Measurements from ENCODE around the gene RAP1GDS1. TPM values are rescaled to one million over a fixed set of nuclear protein-coding genes. Genes with fewer than 3 reads are reported as not detected.
A peak's percentile ranks its signal among the peaks of the same experiment; 100 is the strongest.

The RAP1GDS1 gene
- total and polyA plus RNA-seq, 2 of the 13 experiments (the other 11 are each of a cell fraction or from before 2014, with no cell fraction given) = 19.3 to 42.5 TPM

DNA sequence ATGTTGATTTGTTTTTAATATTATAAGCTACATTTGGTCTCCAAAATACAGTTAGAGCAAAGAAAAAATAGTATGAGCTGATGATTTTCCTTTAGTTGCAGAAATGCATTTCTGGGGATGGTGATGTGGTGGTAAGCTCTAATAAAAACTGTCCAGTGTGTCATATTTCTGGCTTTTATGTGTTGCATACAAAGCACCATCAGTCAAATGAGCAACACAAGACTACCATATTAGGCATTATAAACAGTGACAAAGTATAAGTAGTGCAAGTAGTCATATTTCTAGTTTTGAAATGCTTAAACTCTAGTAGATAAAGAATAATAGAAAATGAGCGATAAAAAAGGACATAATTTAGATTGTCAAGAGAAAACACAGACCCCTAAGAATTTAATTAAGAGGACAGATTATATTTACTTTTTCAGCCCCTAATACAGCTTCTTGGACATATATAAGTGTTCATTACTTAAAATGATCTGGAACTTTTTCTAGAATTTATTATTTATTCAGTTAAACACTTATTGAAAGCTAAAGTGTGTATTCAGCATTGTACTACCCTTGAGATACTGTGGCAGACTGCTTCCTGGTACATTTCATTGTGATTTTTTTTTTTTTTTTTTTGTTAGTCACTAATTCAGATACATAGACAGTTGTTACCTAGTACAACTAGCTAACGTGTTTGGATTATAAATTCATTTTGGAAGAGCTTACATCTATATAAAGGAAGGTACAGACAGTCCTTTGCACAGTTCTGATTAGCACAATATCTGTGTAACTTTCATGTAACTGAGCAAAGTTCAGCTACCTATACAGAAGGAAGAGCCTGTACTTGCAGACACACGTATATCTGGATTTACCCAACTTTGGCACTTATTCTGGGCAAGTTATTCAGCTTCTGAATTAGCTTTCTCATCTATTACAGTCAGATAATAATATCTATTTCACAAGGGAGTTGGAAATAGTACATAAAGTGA is 22.3 kb downstream of the RAP1GDS1 start:
- CTCF ChIA-PET (ENCODE audit: low intra/inter-chr PET ratio, low total read pairs) = no interaction called here
- peak; percentile 18 for DNase-seq (ENCODE audit: low spot score)
- H3K79me2 ChIP-seq (ENCODE audit: insufficient read depth, low read length) = peaks cover 16% of the 10 kb centered on the region
- H3K4me1 ChIP-seq (ENCODE audit: insufficient read depth, low read length) = peaks cover 27% of the 10 kb centered on the region
- intact Hi-C loops (cut with micrococcal nuclease; ENCODE audit: unreplicated experiment) = no loop called here
- no peak for TF ChIP-seq ZNF775 (CRISPR knock-in tag; IDR thresholded peaks at IDR 0.05; ENCODE audit: borderline replicate concordance)
- TF ChIP-seq HNF4A (CRISPR knock-in tag; IDR thresholded peaks at IDR 0.05) = peak; percentile 55; the same call in 1 of the 2 replicates
- peak; percentile 85 for TF ChIP-seq ZNF7 (CRISPR knock-in tag; IDR thresholded peaks at IDR 0.05)
- H3K27me3 ChIP-seq (ENCODE audit: control insufficient read depth in 1 of 2, insufficient read depth in 2 of 2, low read length in 2 of 2) = no peaks in the 10 kb centered on the region
- no peak overlapping the region for H3K4me3 ChIP-seq (replicated peaks in 1 of 3; ENCODE audit: insufficient read depth in 1 of 3, low read depth in 2 of 3, low read length in 3 of 3)
- ATAC-seq = peak; percentile 84
- in situ Hi-C loops (cut with HindIII; ENCODE audit: extremely low pct_ligation_motif_present, low pct_unique_long_range_greater_than_20kb) = no loop called here
- no peaks in the 10 kb centered on the region for H4K20me1 ChIP-seq (ENCODE audit: insufficient read depth, low read length)
- no peaks in the 10 kb centered on the region for H3K36me3 ChIP-seq (replicated peaks in 1 of 2; ENCODE audit: control insufficient read depth in 1 of 2, insufficient read depth in 2 of 2, low read length in 2 of 2)
- POLR2A ChIA-PET = interaction anchor here (2.4 kb wide), 1 partner anchor 23 kb away, joined by 27 read pairs; the partner anchor contains the start of gene RAP1GDS1
- WGBS (ENCODE audit: low lambda C conversion rate) = 57% methylated on average over 3 of the region's 3 CpGs
- no peak overlapping the region for H2AFZ ChIP-seq (ENCODE audit: low read length)
- H3K27ac ChIP-seq (ENCODE audit: extremely low read length, insufficient read depth, low read length) = no peak overlapping the region
- no TSS peak for BruUV-seq (replicated peaks)
- peak overlapping the region; percentile 32 for H3K4me2 ChIP-seq (ENCODE audit: low read depth, low read length)
- FAIRE-seq = no peak
- H3K9ac ChIP-seq (ENCODE audit: insufficient read depth, low read depth, low read length) = no peak overlapping the region
- H3K9me3 ChIP-seq (ENCODE audit: low read length) = no peaks in the 10 kb centered on the region

GRCh38 chr4:98284640-98285046 is 23.5 kb downstream of the RAP1GDS1 start:
- H3K79me2 ChIP-seq (ENCODE audit: insufficient read depth, low read length) = peaks cover 16% of the 10 kb centered on the region
- POLR2A ChIA-PET = interaction anchor here (2.4 kb wide), 1 partner anchor 24 kb away, joined by 27 read pairs; the partner anchor contains the start of gene RAP1GDS1
- peak overlapping the region; percentile 17 for H3K27ac ChIP-seq (ENCODE audit: extremely low read length, insufficient read depth, low read length)
- FAIRE-seq = no peak
- intact Hi-C loops (cut with micrococcal nuclease; ENCODE audit: unreplicated experiment) = no loop called here
- no TSS peak for BruUV-seq (replicated peaks)
- no peaks in the 10 kb centered on the region for H3K36me3 ChIP-seq (replicated peaks in 1 of 2; ENCODE audit: control insufficient read depth in 1 of 2, insufficient read depth in 2 of 2, low read length in 2 of 2)
- no peak overlapping the region for H2AFZ ChIP-seq (ENCODE audit: low read length)
- 90% methylated on average over 3 of the region's 3 CpGs for WGBS (ENCODE audit: low lambda C conversion rate)
- H3K9me3 ChIP-seq (ENCODE audit: low read length) = no peaks in the 10 kb centered on the region
- no peak for DNase-seq (ENCODE audit: low spot score)
- no peak overlapping the region for H3K4me2 ChIP-seq (ENCODE audit: low read depth, low read length)
- ATAC-seq = no peak
- in situ Hi-C loops (cut with HindIII; ENCODE audit: extremely low pct_ligation_motif_present, low pct_unique_long_range_greater_than_20kb) = no loop called here
- no peak overlapping the region for H3K9ac ChIP-seq (ENCODE audit: insufficient read depth, low read depth, low read length)
- no peak overlapping the region for H3K4me3 ChIP-seq (replicated peaks in 1 of 3; ENCODE audit: insufficient read depth in 1 of 3, low read depth in 2 of 3, low read length in 3 of 3)
- H4K20me1 ChIP-seq (ENCODE audit: insufficient read depth, low read length) = no peaks in the 10 kb centered on the region
- no peaks in the 10 kb centered on the region for H3K27me3 ChIP-seq (ENCODE audit: control insufficient read depth in 1 of 2, insufficient read depth in 2 of 2, low read length in 2 of 2)
- H3K4me1 ChIP-seq (ENCODE audit: insufficient read depth, low read length) = peaks cover 27% of the 10 kb centered on the region
- CTCF ChIA-PET (ENCODE audit: low intra/inter-chr PET ratio, low total read pairs) = no interaction called here
- TF ChIP-seq ZNF615 (CRISPR knock-in tag; IDR thresholded peaks at IDR 0.05; ENCODE audit: borderline replicate concordance) (no peak), ZNF34 (CRISPR knock-in tag; IDR thresholded peaks at IDR 0.05; ENCODE audit: borderline replicate concordance) (no peak), AGO2 (optimal IDR thresholded peaks at IDR 0.05; ENCODE audit: low read depth, low read length) (no peak), ZNF782 (CRISPR knock-in tag; IDR thresholded peaks at IDR 0.05; ENCODE audit: borderline replicate concordance) (no peak), KLF16 (CRISPR knock-in tag; IDR thresholded peaks at IDR 0.05) (no peak), ATF1 (CRISPR knock-in tag; IDR thresholded peaks at IDR 0.05) (no peak), ADNP (CRISPR knock-in tag; IDR thresholded peaks at IDR 0.05) (no peak), CBX2 (IDR thresholded peaks at IDR 0.05; ENCODE audit: low read depth, low read length) (no peak), CBX2 (CRISPR knock-in tag; IDR thresholded peaks at IDR 0.05; ENCODE audit: low read depth) (no peak)
- TF ChIP-seq, protein P1, sequence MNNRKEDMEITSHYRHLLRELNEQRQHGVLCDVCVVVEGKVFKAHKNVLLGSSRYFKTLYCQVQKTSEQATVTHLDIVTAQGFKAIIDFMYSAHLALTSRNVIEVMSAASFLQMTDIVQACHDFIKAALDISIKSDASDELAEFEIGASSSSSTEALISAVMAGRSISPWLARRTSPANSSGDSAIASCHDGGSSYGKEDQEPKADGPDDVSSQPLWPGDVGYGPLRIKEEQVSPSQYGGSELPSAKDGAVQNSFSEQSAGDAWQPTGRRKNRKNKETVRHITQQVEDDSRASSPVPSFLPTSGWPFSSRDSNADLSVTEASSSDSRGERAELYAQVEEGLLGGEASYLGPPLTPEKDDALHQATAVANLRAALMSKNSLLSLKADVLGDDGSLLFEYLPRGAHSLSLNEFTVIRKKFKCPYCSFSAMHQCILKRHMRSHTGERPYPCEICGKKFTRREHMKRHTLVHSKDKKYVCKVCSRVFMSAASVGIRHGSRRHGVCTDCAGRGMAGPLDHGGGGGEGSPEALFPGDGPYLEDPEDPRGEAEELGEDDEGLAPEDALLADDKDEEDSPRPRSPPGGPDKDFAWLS (CRISPR knock-in tag; IDR thresholded peaks at IDR 0.05; ENCODE audit: borderline replicate concordance) = no peak

Data from HepG2 (cell line).